Measurements from ENCODE around the gene SNX22. TPM values are rescaled to one million over a fixed set of nuclear protein-coding genes. Genes with fewer than 3 reads are reported as not detected.

SNX22 gene
- total RNA-seq, 1 experiment from 2014 or later, result 0.91 TPM

DNA sequence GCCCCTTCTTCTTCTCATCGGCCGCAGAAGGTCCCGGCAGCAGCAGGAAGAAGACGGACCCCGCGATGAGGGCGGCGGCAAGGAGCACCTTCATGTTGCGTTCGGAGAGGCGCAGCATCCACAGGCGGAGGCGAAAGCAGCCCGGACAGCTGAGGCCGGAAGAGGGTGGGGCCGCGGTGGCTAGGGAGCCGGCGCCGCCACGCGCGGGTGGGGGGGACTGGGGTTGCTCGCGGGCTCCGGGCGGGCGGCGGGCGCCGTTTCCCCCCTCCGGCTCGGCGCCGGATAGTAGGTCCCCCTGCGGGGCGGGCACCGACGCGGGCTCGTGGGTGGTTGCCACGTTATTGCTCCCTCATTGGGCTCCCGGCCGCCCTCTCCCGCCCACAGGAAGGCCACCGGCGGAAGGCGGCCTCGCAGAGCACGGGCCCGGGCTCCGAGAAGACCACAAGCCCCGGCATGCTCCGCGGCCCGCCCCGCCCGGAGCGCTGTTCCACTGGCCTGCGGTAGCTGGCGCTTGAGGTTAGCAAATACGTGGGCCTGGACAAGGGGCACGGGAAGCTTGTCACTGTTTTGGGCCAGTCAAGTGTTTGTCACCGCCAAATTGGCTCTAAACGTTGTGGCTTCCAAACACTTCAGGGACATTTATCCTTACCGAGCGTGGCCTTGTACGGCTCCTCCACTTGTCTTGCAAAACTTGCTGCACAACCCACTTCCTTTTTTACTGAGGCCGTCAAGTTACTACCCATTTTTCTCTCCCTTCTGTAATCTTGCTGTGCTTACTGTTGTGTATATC, 11.5 kb downstream of the SNX22 start, which contains the start of gene PPIB:
Gene PPIB (minus strand): TSS at position 154 of the 790 bp plus-strand sequence. CDS start 36 bp downstream, at position 118.
- ChIA-PET CTCF (interaction anchor here (0.6 to 3.1 kb wide), 8 partner anchors 10 to 394 kb away, joined by 3 to 19 read pairs (median 4); partner anchors contain the start of genes CIAO2A and CSNK1G1), POLR2A (interaction anchor here (0.5 to 1.6 kb wide), 4 partner anchors 10 to 1369 kb away, joined by 3 to 5 read pairs (median 3); partner anchors contain the start of genes CIAO2A and PIF1)
- peak within 1 kb of the TSS; percentile 89 for H3K27ac Mint-ChIP-seq (ENCODE audit: unreplicated experiment)
- no peaks in the 10 kb centered on the region for H3K27me3 Mint-ChIP-seq (ENCODE audit: insufficient read depth, unreplicated experiment)
- peak within 1 kb of the TSS; percentile 74 for H3K4me3 ChIP-seq (ENCODE audit: low read depth, low read length)
- intact Hi-C loops (cut with micrococcal nuclease; ENCODE audit: unreplicated experiment), result loop anchor here (1.0 kb wide), 1 partner anchor 31 kb away; no protein-coding TSS in a partner anchor
- H3K36me3 Mint-ChIP-seq (ENCODE audit: insufficient read depth, unreplicated experiment), result peaks cover 32% of the 10 kb centered on the region
- peak within 1 kb of the TSS; percentile 77 for H3K4me3 Mint-ChIP-seq (ENCODE audit: unreplicated experiment)
- H3K9me3 Mint-ChIP-seq (ENCODE audit: unreplicated experiment), result no peaks in the 10 kb centered on the region
- H3K4me1 Mint-ChIP-seq (ENCODE audit: low read depth, unreplicated experiment), result no peaks in the 10 kb centered on the region
- no peaks in the 10 kb centered on the region for H3K27me3 ChIP-seq (replicated peaks; ENCODE audit: control insufficient read depth, insufficient read depth, low read length)
- H3K9me3 ChIP-seq, result no peaks in the 10 kb centered on the region
- H3K4me1 ChIP-seq, result peaks cover 4% of the 10 kb centered on the region; the same call in 1 of the 2 replicates
- TF ChIP-seq, protein P1, sequence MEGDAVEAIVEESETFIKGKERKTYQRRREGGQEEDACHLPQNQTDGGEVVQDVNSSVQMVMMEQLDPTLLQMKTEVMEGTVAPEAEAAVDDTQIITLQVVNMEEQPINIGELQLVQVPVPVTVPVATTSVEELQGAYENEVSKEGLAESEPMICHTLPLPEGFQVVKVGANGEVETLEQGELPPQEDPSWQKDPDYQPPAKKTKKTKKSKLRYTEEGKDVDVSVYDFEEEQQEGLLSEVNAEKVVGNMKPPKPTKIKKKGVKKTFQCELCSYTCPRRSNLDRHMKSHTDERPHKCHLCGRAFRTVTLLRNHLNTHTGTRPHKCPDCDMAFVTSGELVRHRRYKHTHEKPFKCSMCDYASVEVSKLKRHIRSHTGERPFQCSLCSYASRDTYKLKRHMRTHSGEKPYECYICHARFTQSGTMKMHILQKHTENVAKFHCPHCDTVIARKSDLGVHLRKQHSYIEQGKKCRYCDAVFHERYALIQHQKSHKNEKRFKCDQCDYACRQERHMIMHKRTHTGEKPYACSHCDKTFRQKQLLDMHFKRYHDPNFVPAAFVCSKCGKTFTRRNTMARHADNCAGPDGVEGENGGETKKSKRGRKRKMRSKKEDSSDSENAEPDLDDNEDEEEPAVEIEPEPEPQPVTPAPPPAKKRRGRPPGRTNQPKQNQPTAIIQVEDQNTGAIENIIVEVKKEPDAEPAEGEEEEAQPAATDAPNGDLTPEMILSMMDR (IDR thresholded peaks at IDR 0.05; ENCODE audit: insufficient read depth in 1 of 2, low read depth in 1 of 2, low read length in 1 of 2, severe bottlenecking in 1 of 2, unreplicated experiment in 1 of 2), result peak; percentile 11 to 61
- peak; percentile 97 to 98 for DNase-seq
- H3K36me3 ChIP-seq (ENCODE audit: control insufficient read depth, insufficient read depth, low read length), result no peaks in the 10 kb centered on the region; the same call in 1 of the 2 replicates
- BruUV-seq (replicated peaks), result no TSS peak

DNA sequence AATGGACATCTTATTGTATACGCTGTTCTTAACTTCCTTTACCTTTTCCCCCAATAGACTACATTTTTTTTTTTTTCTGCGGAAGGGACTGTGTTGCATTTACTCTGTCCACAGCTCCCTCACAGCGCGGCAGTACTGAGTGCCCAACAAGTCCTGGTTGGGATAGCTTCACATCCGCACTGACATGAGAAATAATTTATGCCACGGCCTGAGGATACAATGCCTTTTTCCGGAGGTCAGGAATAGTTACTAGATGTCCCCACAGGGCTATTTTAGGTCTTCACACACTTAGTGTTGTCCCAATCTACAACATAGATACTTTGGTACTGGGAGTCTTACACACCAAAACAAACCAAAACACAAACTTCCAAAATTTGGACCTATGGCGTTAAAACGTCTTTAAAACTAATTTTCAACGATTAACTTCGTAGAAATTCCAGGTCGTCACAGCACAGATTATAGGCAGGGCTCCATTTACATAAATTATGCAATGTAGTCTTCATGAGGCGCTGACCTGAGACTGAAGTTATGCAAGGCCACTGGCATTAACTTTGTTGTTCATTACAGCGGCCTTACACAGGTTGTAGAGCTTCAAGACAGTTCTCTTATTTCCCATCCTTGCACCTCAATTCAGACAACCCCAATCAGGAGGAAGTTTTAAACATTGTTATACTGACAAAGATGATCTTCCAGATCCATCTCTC, 12.3 kb downstream of the SNX22 start:
- H3K27ac Mint-ChIP-seq (ENCODE audit: unreplicated experiment), result peak overlapping the region; percentile 89
- Histone ChIP-seq H3K27me3 (replicated peaks; ENCODE audit: control insufficient read depth, insufficient read depth, low read length) (no peaks in the 10 kb centered on the region), H3K4me1 (peaks cover 4% of the 10 kb centered on the region; the same call in 1 of the 2 replicates), H3K4me3 (ENCODE audit: low read depth, low read length) (peak overlapping the region; percentile 41), H3K36me3 (ENCODE audit: control insufficient read depth, insufficient read depth, low read length) (no peaks in the 10 kb centered on the region; the same call in 1 of the 2 replicates), H3K9me3 (no peaks in the 10 kb centered on the region)
- DNase-seq, result no peak
- intact Hi-C loops (cut with micrococcal nuclease; ENCODE audit: unreplicated experiment), result loop anchor here (1.0 kb wide), 1 partner anchor 30 kb away; no protein-coding TSS in a partner anchor
- peaks cover 25% of the 10 kb centered on the region for H3K36me3 Mint-ChIP-seq (ENCODE audit: insufficient read depth, unreplicated experiment)
- ChIA-PET CTCF (interaction anchor here (0.6 to 3.1 kb wide), 5 partner anchors 10 to 193 kb away, joined by 3 to 19 read pairs (median 5); partner anchors contain the start of genes CIAO2A and CSNK1G1), POLR2A (interaction anchor here (0.9 to 1.6 kb wide), 3 partner anchors 11 to 662 kb away, joined by 3 to 5 read pairs (median 3); partner anchors contain the start of genes CIAO2A and PIF1)
- BruUV-seq (replicated peaks), result no TSS peak
- no peaks in the 10 kb centered on the region for H3K4me1 Mint-ChIP-seq (ENCODE audit: low read depth, unreplicated experiment)
- no peaks in the 10 kb centered on the region for H3K9me3 Mint-ChIP-seq (ENCODE audit: unreplicated experiment)
- TF ChIP-seq, protein P1 (IDR thresholded peaks at IDR 0.05; ENCODE audit: insufficient read depth in 1 of 2, low read depth in 1 of 2, low read length in 1 of 2, severe bottlenecking in 1 of 2, unreplicated experiment in 1 of 2), result no peak
- H3K27me3 Mint-ChIP-seq (ENCODE audit: insufficient read depth, unreplicated experiment), result no peaks in the 10 kb centered on the region
- H3K4me3 Mint-ChIP-seq (ENCODE audit: unreplicated experiment), result peak overlapping the region; percentile 77

DNA sequence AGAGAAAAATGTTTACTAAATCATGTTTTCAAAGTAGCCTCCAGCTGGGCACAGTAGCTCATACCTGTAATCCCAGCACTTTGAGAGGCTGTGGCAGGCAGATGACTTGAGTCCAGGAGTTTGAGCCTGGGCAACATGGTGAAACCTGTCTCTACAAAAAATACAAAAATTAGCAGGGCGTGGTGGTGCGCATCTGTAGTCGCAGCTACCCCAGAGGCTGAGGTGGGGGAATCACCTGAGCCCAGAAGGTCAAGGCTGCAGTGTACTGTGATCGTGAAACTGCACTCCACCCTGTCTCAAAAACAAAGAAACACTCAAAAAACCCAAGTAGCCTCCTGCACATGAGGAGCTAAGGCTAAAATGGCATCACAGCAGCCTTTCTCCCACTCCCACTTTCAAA, 12.9 kb downstream of the SNX22 start:
- H3K9me3 ChIP-seq, result no peaks in the 10 kb centered on the region
- TF ChIP-seq, protein P1 (IDR thresholded peaks at IDR 0.05; ENCODE audit: insufficient read depth in 1 of 2, low read depth in 1 of 2, low read length in 1 of 2, severe bottlenecking in 1 of 2, unreplicated experiment in 1 of 2), result no peak
- no peaks in the 10 kb centered on the region for H3K27me3 ChIP-seq (replicated peaks; ENCODE audit: control insufficient read depth, insufficient read depth, low read length)
- H3K4me3 Mint-ChIP-seq (ENCODE audit: unreplicated experiment), result peak overlapping the region; percentile 32
- ChIA-PET POLR2A (no interaction called here), CTCF (no interaction called here)
- no peak overlapping the region for H3K4me3 ChIP-seq (ENCODE audit: low read depth, low read length)
- no peak for DNase-seq
- intact Hi-C loops (cut with micrococcal nuclease; ENCODE audit: unreplicated experiment), result no loop called here
- H3K27ac Mint-ChIP-seq (ENCODE audit: unreplicated experiment), result peak overlapping the region; percentile 89
- peaks cover 4% of the 10 kb centered on the region; the same call in 1 of the 2 replicates for H3K4me1 ChIP-seq
- H3K36me3 Mint-ChIP-seq (ENCODE audit: insufficient read depth, unreplicated experiment), result peaks cover 19% of the 10 kb centered on the region
- H3K9me3 Mint-ChIP-seq (ENCODE audit: unreplicated experiment), result no peaks in the 10 kb centered on the region
- BruUV-seq (replicated peaks), result no TSS peak
- no peaks in the 10 kb centered on the region for H3K4me1 Mint-ChIP-seq (ENCODE audit: low read depth, unreplicated experiment)
- no peaks in the 10 kb centered on the region; the same call in 1 of the 2 replicates for H3K36me3 ChIP-seq (ENCODE audit: control insufficient read depth, insufficient read depth, low read length)
- H3K27me3 Mint-ChIP-seq (ENCODE audit: insufficient read depth, unreplicated experiment), result no peaks in the 10 kb centered on the region

All from Caco-2 (cell line).